ENCODE measurements around the gene TRIML2. TPM values are rescaled to one million over a fixed set of nuclear protein-coding genes. Genes with fewer than 3 reads are reported as not detected.

The TRIML2 gene
- total RNA-seq, 1 donor from 2014 or later: not detected

- no peaks in the 10 kb centered on the region for H3K36me3 ChIP-seq (ENCODE audit: control insufficient read depth, insufficient read depth, low read length)
- DNase-seq (ENCODE audit: low read depth): no peak
- no peak for FAIRE-seq
- TF ChIP-seq CTCF (IDR thresholded peaks at IDR 0.05; ENCODE audit: insufficient read depth, low read length, severe bottlenecking): no peak
- no peaks in the 10 kb centered on the region for H3K27me3 ChIP-seq (ENCODE audit: control insufficient read depth, insufficient read depth, low read length)
- H3K4me3 ChIP-seq (ENCODE audit: low read depth, low read length): no peak overlapping the region
These were observed 22.8 kb upstream of the TRIML2 start for GRCh38 chr4:188132232-188132631.

- no peak overlapping the region for H3K4me3 ChIP-seq (ENCODE audit: low read depth, low read length)
- no peaks in the 10 kb centered on the region for H3K36me3 ChIP-seq (ENCODE audit: control insufficient read depth, insufficient read depth, low read length)
- no peak for FAIRE-seq
These were observed 21.0 kb upstream of the TRIML2 start for GRCh38 chr4:188130355-188130754.

GRCh38 chr4:188127214-188127874 lies 17.9 kb upstream of the TRIML2 start:
- H3K36me3 ChIP-seq (ENCODE audit: control insufficient read depth, insufficient read depth, low read length): no peaks in the 10 kb centered on the region
- FAIRE-seq: no peak
- H3K27me3 ChIP-seq (ENCODE audit: control insufficient read depth, insufficient read depth, low read length): no peaks in the 10 kb centered on the region
- peak; percentile 90 for DNase-seq (ENCODE audit: low read depth)
- TF ChIP-seq CTCF (IDR thresholded peaks at IDR 0.05; ENCODE audit: insufficient read depth, low read length, severe bottlenecking): no peak
- no peak overlapping the region for H3K4me3 ChIP-seq (ENCODE audit: low read depth, low read length)

More at GRCh38 chr4:188130355-188130754, 21.0 kb upstream of the TRIML2 start:
- no peaks in the 10 kb centered on the region for H3K27me3 ChIP-seq (ENCODE audit: control insufficient read depth, insufficient read depth, low read length)
- no peak for TF ChIP-seq CTCF (IDR thresholded peaks at IDR 0.05; ENCODE audit: insufficient read depth, low read length, severe bottlenecking)
- no peak for DNase-seq (ENCODE audit: low read depth)

GRCh38 chr4:188121530-188121929 lies 12.1 kb upstream of the TRIML2 start:
- DNase-seq (ENCODE audit: low read depth) (no peak), FAIRE-seq (no peak)
- H3K27me3 ChIP-seq (ENCODE audit: control insufficient read depth, insufficient read depth, low read length): no peaks in the 10 kb centered on the region
- no peak overlapping the region for H3K4me3 ChIP-seq (ENCODE audit: low read depth, low read length)
- H3K36me3 ChIP-seq (ENCODE audit: control insufficient read depth, insufficient read depth, low read length): no peaks in the 10 kb centered on the region
- no peak for TF ChIP-seq CTCF (IDR thresholded peaks at IDR 0.05; ENCODE audit: insufficient read depth, low read length, severe bottlenecking)

GRCh38 chr4:188117631-188118324 lies 8.4 kb upstream of the TRIML2 start:
- DNase-seq (ENCODE audit: low read depth): no peak
- FAIRE-seq: no peak
- Histone ChIP-seq H3K4me3 (ENCODE audit: low read depth, low read length) (no peak overlapping the region), H3K27me3 (ENCODE audit: control insufficient read depth, insufficient read depth, low read length) (no peaks in the 10 kb centered on the region), H3K36me3 (ENCODE audit: control insufficient read depth, insufficient read depth, low read length) (no peaks in the 10 kb centered on the region)
- no peak for TF ChIP-seq CTCF (IDR thresholded peaks at IDR 0.05; ENCODE audit: insufficient read depth, low read length, severe bottlenecking)
